ENCODE data around the gene DDX10.

DDX10 gene

GRCh38 chr11:108880510-108880909, 215.6 kb downstream of the DDX10 start:
- DNase-seq: peak; percentile 85

GRCh38 chr11:108881131-108881530, 216.3 kb downstream of the DDX10 start:
- DNase-seq: no peak

GRCh38 chr11:108882211-108882831, 217.5 kb downstream of the DDX10 start:
- DNase-seq: no peak

GRCh38 chr11:108886005-108886659, 221.3 kb downstream of the DDX10 start:
- no peak for DNase-seq

- no peak for DNase-seq
Observed at GRCh38 chr11:108886660-108887009, 221.8 kb downstream of the DDX10 start.

- no peak for DNase-seq
Observed at GRCh38 chr11:108887436-108888238, 222.8 kb downstream of the DDX10 start.

GRCh38 chr11:108890482-108891105, 225.7 kb downstream of the DDX10 start:
- DNase-seq: peak; percentile 77

GRCh38 chr11:108891143-108891542, 226.3 kb downstream of the DDX10 start:
- no peak for DNase-seq

GRCh38 chr11:108891909-108892511, 227.1 kb downstream of the DDX10 start:
- DNase-seq: no peak

GRCh38 chr11:108895579-108896480, 231.0 kb downstream of the DDX10 start:
- no peak for DNase-seq

GRCh38 chr11:108897071-108897481, 232.2 kb downstream of the DDX10 start:
- DNase-seq: no peak

- DNase-seq: no peak
Observed at GRCh38 chr11:108897916-108898315, 233.0 kb downstream of the DDX10 start.

- DNase-seq: no peak
Observed at GRCh38 chr11:108901359-108901758, 236.5 kb downstream of the DDX10 start.

- no peak for DNase-seq
Observed at GRCh38 chr11:108902027-108902469, 237.2 kb downstream of the DDX10 start.

GRCh38 chr11:108904480-108904879, 239.6 kb downstream of the DDX10 start:
- no peak for DNase-seq

GRCh38 chr11:108906329-108906728, 241.5 kb downstream of the DDX10 start:
- DNase-seq: no peak

GRCh38 chr11:108906826-108907225, 242.0 kb downstream of the DDX10 start:
- no peak for DNase-seq

GRCh38 chr11:108909041-108909440, 244.2 kb downstream of the DDX10 start:
- no peak for DNase-seq

- DNase-seq: no peak
Observed at GRCh38 chr11:108909921-108910320, 245.1 kb downstream of the DDX10 start.

GRCh38 chr11:108912581-108912980, 247.7 kb downstream of the DDX10 start:
- DNase-seq: no peak

- no peak for DNase-seq
Observed at GRCh38 chr11:108913204-108913603, 248.3 kb downstream of the DDX10 start.

- DNase-seq: no peak
Observed at GRCh38 chr11:108914211-108914610, 249.3 kb downstream of the DDX10 start.

Data from DMS79 treated with DMSO at 0.1 percent for 48 hours (cell line).